Kidney (tissue), 14 donors: ENCODE measurements around the gene ENAH. TPM values are rescaled to one million over a fixed set of nuclear protein-coding genes. Genes with fewer than 3 reads are reported as not detected.

Experiments
- DNase-seq, 5 donors: peaks; one replicate each; pipeline ENCODE4 v3.0.0-alpha.2; 2013 to 2020
- FAIRE-seq: peaks from 2 replicates; lab custom pipeline; 2012; peaks lifted over from hg19 to GRCh38; lab: Jason Lieb, UNC
- H3K27ac ChIP-seq, 2 donors: one replicate each; pipeline ENCODE4 v1.7.0; 2013; ENCODE audit warnings: low read depth in 2 of 2, low read length in 2 of 2, inconsistent platforms in 1 of 2
- H3K27me3 ChIP-seq: one replicate; pipeline ENCODE4 v1.7.1; 2013; ENCODE audit warnings: low read length, inconsistent platforms; ENCODE audit not compliant: control insufficient read depth, insufficient read depth
- H3K36me3 ChIP-seq, 3 donors: one replicate each; pipeline versions ENCODE4 v1.7.0 to v1.7.1; 2013; ENCODE audit warnings: low read length in 3 of 3, control low read depth in 1 of 3, inconsistent platforms in 1 of 3; ENCODE audit not compliant: insufficient read depth in 3 of 3, control insufficient read depth in 2 of 3
- H3K4me1 ChIP-seq, 3 donors: one replicate each; pipeline versions ENCODE4 v1.7.0 to v1.7.1; 2013; ENCODE audit warnings: low read length in 3 of 3, inconsistent platforms in 1 of 3, low read depth in 1 of 3; ENCODE audit not compliant: control insufficient read depth in 2 of 3, insufficient read depth in 2 of 3
- H3K4me3 ChIP-seq, 3 donors: one replicate each; pipeline versions ENCODE4 v1.7.0 to v1.8.1; 2013; ENCODE audit warnings: low read length in 3 of 3, control low read depth in 1 of 3, inconsistent platforms in 1 of 3
- H3K9ac ChIP-seq, 3 donors: one replicate each; pipeline versions ENCODE4 v1.7.0 to v1.7.1; 2013; ENCODE audit warnings: low read length in 3 of 3, control low read depth in 1 of 3, inconsistent platforms in 1 of 3
- H3K9me3 ChIP-seq, 3 donors: one replicate each; pipeline versions ENCODE4 v1.7.0 to v1.7.1; 2013; ENCODE audit warnings: low read length in 3 of 3, control low read depth in 1 of 3, inconsistent platforms in 1 of 3; ENCODE audit not compliant: control insufficient read depth in 2 of 3, insufficient read depth in 1 of 3
- intact Hi-C: fragments of 100-400 bp; cut with DNase I; formaldehyde crosslinking; loops from one replicate; pipeline ENCODE4 v1.11.1; 2022
- polyA plus RNA-seq: library from polyadenylated mRNA; stranded (reverse); fragments of 350-450 nt; fragmentation: Illumina TruSeq; extraction: RNeasy Lipid Tissue Mini Kit (QIAGEN cat#74804); gene quantifications from one replicate; pipeline ENCODE4 v1.2.3, GENCODE V29; 2014; ENCODE audit warnings: low read depth, low replicate concordance; ENCODE audit not compliant: insufficient read depth
- total RNA-seq: library from RNA; stranded (reverse); fragmentation: NEBNext Ultra II Directional; extraction: Animal tissue kit (Norgen Biotek cat#: 25700); gene quantifications from one replicate; pipeline ENCODE4 v1.2.1, GENCODE V29; 2021
- TF ChIP-seq, protein P1 (sequence below): IDR thresholded peaks from 3 replicates; pipeline ENCODE4 v1.5.1; 2012; ENCODE audit warnings: mild to moderate bottlenecking, moderate library complexity, borderline replicate concordance; ENCODE audit not compliant: insufficient read depth; ENCODE audit errors: extremely low read depth
- donor health status: control.
- donor health status: control.
- donor health status: control.
- donor health status: control.
- donor health status: control.
- donor health status: DM: yes; HTN: yes; CAD: no.
- donor health status: Normal renal cell carcinoma (clear cell type).

The ENAH gene
- total and polyA plus RNA-seq, 2 donors from 2014 or later = 6.2 to 42.3 TPM

DNA sequence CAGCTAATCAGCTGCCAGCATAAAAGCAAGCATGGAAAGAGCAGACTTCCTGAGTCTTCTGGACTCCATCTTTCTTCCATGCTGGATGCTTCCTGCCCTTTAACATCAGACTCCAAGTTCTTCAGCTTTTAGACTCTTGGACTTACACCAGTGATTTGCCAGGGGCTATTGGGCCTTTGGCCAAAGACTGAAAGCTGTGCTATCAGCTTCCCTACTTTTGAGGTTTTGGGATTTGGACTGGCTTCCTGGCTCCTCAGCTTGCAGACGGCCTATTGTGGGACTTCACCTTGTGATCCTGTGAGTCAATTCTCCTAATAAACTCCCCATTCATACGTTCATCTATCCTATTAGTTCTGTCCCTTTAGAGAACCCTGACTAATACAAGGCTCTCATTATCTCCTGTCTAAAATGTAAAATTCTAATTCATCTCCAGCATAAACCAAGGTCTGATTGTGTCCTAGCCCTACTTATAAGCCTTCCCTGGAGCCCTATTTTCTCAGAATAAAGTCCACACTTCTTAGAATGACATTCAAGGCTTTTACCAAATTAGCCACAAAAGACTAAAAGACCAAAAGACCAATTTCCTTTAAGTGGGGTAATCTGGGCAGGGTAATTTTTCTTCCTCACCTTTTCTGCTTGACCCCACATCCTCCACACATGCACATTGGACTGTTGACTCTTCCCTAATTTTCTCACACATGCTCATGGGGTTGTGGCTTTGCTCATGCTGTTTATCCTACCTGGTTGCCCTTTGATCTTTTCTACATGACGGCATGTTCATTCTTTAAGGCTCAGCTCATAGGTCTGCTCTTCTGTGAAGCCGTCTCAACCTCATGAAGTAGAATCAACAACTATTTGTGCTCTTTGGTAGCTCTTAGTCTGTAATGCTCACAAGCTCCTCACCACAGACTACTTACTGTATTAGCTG lies 18.1 kb upstream of the ENAH start:
- no peak for DNase-seq
- TF ChIP-seq, protein P1, sequence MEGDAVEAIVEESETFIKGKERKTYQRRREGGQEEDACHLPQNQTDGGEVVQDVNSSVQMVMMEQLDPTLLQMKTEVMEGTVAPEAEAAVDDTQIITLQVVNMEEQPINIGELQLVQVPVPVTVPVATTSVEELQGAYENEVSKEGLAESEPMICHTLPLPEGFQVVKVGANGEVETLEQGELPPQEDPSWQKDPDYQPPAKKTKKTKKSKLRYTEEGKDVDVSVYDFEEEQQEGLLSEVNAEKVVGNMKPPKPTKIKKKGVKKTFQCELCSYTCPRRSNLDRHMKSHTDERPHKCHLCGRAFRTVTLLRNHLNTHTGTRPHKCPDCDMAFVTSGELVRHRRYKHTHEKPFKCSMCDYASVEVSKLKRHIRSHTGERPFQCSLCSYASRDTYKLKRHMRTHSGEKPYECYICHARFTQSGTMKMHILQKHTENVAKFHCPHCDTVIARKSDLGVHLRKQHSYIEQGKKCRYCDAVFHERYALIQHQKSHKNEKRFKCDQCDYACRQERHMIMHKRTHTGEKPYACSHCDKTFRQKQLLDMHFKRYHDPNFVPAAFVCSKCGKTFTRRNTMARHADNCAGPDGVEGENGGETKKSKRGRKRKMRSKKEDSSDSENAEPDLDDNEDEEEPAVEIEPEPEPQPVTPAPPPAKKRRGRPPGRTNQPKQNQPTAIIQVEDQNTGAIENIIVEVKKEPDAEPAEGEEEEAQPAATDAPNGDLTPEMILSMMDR = no peak
- intact Hi-C loops = no loop called here
- Histone ChIP-seq H3K4me1 (no peaks in the 10 kb centered on the region), H3K36me3 (no peaks in the 10 kb centered on the region), H3K4me3 (no peak overlapping the region), H3K9ac (no peak overlapping the region), H3K9me3 (no peaks in the 10 kb centered on the region), H3K27me3 (no peaks in the 10 kb centered on the region), H3K27ac (no peak overlapping the region)
- no peak for FAIRE-seq

DNA sequence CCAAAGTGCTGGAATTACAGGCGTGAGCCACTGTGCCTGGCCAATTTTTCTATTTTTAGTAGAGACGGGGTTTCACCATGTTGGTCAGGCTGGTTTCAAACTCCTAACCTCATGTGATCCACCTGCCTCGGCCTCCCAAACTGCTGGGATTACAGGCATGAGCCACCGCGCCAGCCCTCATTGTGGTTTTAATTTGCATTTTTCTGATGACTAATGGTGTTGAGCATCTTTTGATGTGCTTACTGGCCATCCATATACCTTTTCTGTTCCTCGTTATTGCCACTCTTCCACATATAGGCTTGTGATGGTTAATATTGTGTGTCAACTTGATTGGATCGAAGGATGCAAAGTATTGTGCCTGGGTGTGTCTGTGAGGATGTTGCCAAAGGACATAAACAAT lies 17.4 kb upstream of the ENAH start:
- FAIRE-seq = no peak
- TF ChIP-seq, protein P1 = no peak
- H3K36me3 ChIP-seq = no peaks in the 10 kb centered on the region
- no peaks in the 10 kb centered on the region for H3K27me3 ChIP-seq
- H3K4me3 ChIP-seq = no peak overlapping the region
- no peak overlapping the region for H3K9ac ChIP-seq
- DNase-seq = no peak
- H3K27ac ChIP-seq = no peak overlapping the region
- H3K9me3 ChIP-seq = no peaks in the 10 kb centered on the region
- intact Hi-C loops = no loop called here
- H3K4me1 ChIP-seq = no peaks in the 10 kb centered on the region

DNA sequence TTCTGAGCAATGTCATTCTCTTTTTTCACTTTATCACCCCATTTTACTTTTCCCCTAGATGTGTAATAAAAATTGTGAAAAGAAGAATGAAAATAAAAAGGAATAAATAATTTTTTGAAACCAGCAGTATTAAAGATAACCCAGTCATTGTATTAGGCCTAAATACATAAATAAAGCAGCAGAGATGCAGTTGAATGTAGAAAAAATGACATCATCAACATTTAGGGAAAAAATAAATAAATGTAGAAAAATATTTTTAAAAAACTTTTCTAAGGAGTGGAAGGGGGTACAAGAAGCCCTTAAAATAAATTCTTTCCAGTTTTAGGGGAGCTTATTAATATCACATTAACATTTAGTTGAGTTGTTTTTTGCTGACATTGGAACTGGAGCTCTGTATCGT lies 15.3 kb upstream of the ENAH start:
- intact Hi-C loops = no loop called here
- H3K36me3 ChIP-seq = no peaks in the 10 kb centered on the region
- no peak for FAIRE-seq
- H3K9me3 ChIP-seq = no peaks in the 10 kb centered on the region
- no peaks in the 10 kb centered on the region for H3K27me3 ChIP-seq
- H3K4me1 ChIP-seq = no peaks in the 10 kb centered on the region
- no peak for DNase-seq
- TF ChIP-seq, protein P1 = no peak
- H3K9ac ChIP-seq = no peak overlapping the region
- H3K27ac ChIP-seq = no peak overlapping the region
- H3K4me3 ChIP-seq = no peak overlapping the region
